K562 (cell line): ENCODE results near the gene TARS1. TPM values are rescaled to one million over a fixed set of nuclear protein-coding genes. Genes with fewer than 3 reads are reported as not detected.

Experiments used
- BDP1 ChIP-seq: IDR thresholded peaks from 3 replicates; pipeline ENCODE4 v1.6.1; 2011; ENCODE audit not compliant: insufficient read length, insufficient read depth
- BHLHE40 ChIP-seq: IDR thresholded peaks from 2 replicates; pipeline ENCODE4 v1.6.1; 2011; ENCODE audit warnings: low read length, improper control_type of control experiment
- CBX5 ChIP-seq: IDR thresholded peaks from 2 replicates; pipeline ENCODE4 v1.6.1; 2014; ENCODE audit warnings: low read depth, borderline replicate concordance
- CGGBP1 ChIP-seq: fragments of 250-450 bp; sonication (Bioruptor Pico); IDR thresholded peaks from 2 replicates; pipeline ENCODE4 v1.9.0; 2021; ENCODE audit warnings: mild to moderate bottlenecking
- ETV5 ChIP-seq: sonication (generic); formaldehyde crosslinking; IDR thresholded peaks from 2 replicates; pipeline ENCODE4 v1.4.0; 2020; ENCODE audit warnings: low read depth, mild to moderate bottlenecking, missing genetic modification reagents
- FUS ChIP-seq: fragments of 200-400 bp; formaldehyde crosslinking; optimal IDR thresholded peaks from 2 replicates; pipeline ENCODE3; 2017; ENCODE audit warnings: low read depth, low read length
- HDAC6 ChIP-seq: IDR thresholded peaks from 2 replicates; pipeline ENCODE4 v1.6.1; 2012; ENCODE audit warnings: low read depth, mild to moderate bottlenecking, control low read depth, inconsistent platforms, low read length, moderate library complexity
- IRF9 ChIP-seq: fragments of 450-650 bp; IDR thresholded peaks from 2 replicates; pipeline ENCODE4 v1.6.1; 2016; ENCODE audit warnings: missing biosample characterization, missing genetic modification characterization
- MECOM ChIP-seq: fragments of 250-450 bp; sonication (Bioruptor Pico); IDR thresholded peaks from 2 replicates; pipeline ENCODE4 v1.8.0; 2022; ENCODE audit warnings: inconsistent platforms
- MLLT1 ChIP-seq, 2 experiments: fragments of 450-650 bp; IDR thresholded peaks; 2 replicates each; pipeline ENCODE4 v1.6.1; 2016
- MLX ChIP-seq, 2 experiments: fragments of 450-650 bp in 1 of 2; sonication (generic) in 1 of 2; formaldehyde crosslinking; conservative IDR thresholded peaks; 2 replicates each; pipeline versions ENCODE4 v1.4.0 to v1.8.1; 2020 to 2022; ENCODE audit warnings: mild to moderate bottlenecking in 1 of 2, missing genetic modification reagents in 1 of 2
- NELFE ChIP-seq: IDR thresholded peaks from 2 replicates; pipeline ENCODE4 v1.6.1; 2011; ENCODE audit warnings: mild to moderate bottlenecking; ENCODE audit not compliant: insufficient read depth, insufficient read length
- NFIX ChIP-seq: fragments of 250-450 bp; sonication (Bioruptor Pico); IDR thresholded peaks from 2 replicates; pipeline ENCODE4 v1.4.0; 2020; ENCODE audit warnings: low read depth, mild to moderate bottlenecking, moderate library complexity
- PKNOX1 ChIP-seq: fragments of 450-650 bp; IDR thresholded peaks from 2 replicates; pipeline ENCODE4 v1.6.1; 2016
- PML ChIP-seq: IDR thresholded peaks from 2 replicates; pipeline ENCODE4 v1.6.1; 2012; ENCODE audit warnings: low read length, inconsistent platforms
- RB1 ChIP-seq: fragments of 450-650 bp; IDR thresholded peaks from 2 replicates; pipeline ENCODE4 v1.6.1; 2017; ENCODE audit warnings: low read depth, mild to moderate bottlenecking
- SMARCB1 ChIP-seq: IDR thresholded peaks from 2 replicates; pipeline ENCODE4 v1.6.1; 2011; ENCODE audit warnings: improper control_type of control experiment, low read depth; ENCODE audit not compliant: insufficient read length
- SMARCC2 ChIP-seq: fragments of 450-650 bp; IDR thresholded peaks from 2 replicates; pipeline ENCODE4 v1.6.1; 2017; ENCODE audit warnings: antibody characterized with exemption, moderate library complexity, mild to moderate bottlenecking, low read depth
- STAG1 ChIP-seq: sonication (generic); formaldehyde crosslinking; IDR thresholded peaks from 2 replicates; pipeline ENCODE4 v1.5.0; 2020; ENCODE audit warnings: missing genetic modification reagents, borderline replicate concordance
- TAF9B ChIP-seq: fragments of 450-650 bp; IDR thresholded peaks from 2 replicates; pipeline ENCODE4 v1.6.1; 2018; ENCODE audit warnings: mild to moderate bottlenecking; ENCODE audit not compliant: partially characterized antibody
- ZFP91 ChIP-seq: sonication (generic); formaldehyde crosslinking; IDR thresholded peaks from 2 replicates; pipeline ENCODE4 v1.8.0; 2022; ENCODE audit warnings: mild to moderate bottlenecking, missing genetic modification reagents
- ZNF76 ChIP-seq: fragments of 250-450 bp; sonication (Bioruptor Pico); IDR thresholded peaks from 2 replicates; pipeline ENCODE4 v1.4.0; 2020; ENCODE audit warnings: mild to moderate bottlenecking, moderate library complexity, borderline replicate concordance
- ZNF830 ChIP-seq: fragments of 250-450 bp; sonication (Bioruptor Pico); IDR thresholded peaks from 2 replicates; pipeline ENCODE4 v1.5.0; 2021; ENCODE audit warnings: mild to moderate bottlenecking
- polyA plus RNA-seq, 8 experiments: library from polyadenylated mRNA; depleted of rRNA in 4 of 8; stranded (reverse) in 5 of 8; unstranded in 3 of 8; fragments of >200 nt; fragmentation: Nextera tagmentation in 2 of 8; fragmentation: Illumina TruSeq in 1 of 8; extraction: Ambion mirVana in 2 of 8; extraction: Trizol in 1 of 8; gene quantifications; 2 replicates each; pipeline versions ENCODE4 v1.2.1 to v1.2.3, GENCODE V29; 2011 to 2014; ENCODE audit warnings: inconsistent platforms in 1 of 8, missing spikeins in 1 of 8
- total RNA-seq, 7 experiments: library from RNA; depleted of rRNA in 6 of 7; stranded (reverse); fragments of >200 nt in 6 of 7; fragmentation: Illumina TruSeq in 2 of 7; extraction: Trizol in 2 of 7; gene quantifications; 2 replicates each; pipeline versions ENCODE4 v1.2.1 to v1.2.3, GENCODE V29; 2011 to 2021; ENCODE audit warnings: low replicate concordance in 1 of 7

The TARS1 gene
- total and polyA plus RNA-seq, 9 of the 15 experiments (the other 6 are each of a cell fraction or from before 2014, with no cell fraction given), result 263 to 518 (median 439) TPM

GRCh38 chr5:33440482-33441240, at the start of gene TARS1 (continued):
- TF ChIP-seq PKNOX1, result peak; percentile 84
- no peak for TF ChIP-seq NFIX (CRISPR knock-in tag)
- TF ChIP-seq MLX (CRISPR knock-in tag; conservative IDR thresholded peaks at IDR 0.05), result 0 out of 4 replicates have a peak, but pooled peaks of 1 of the 2 experiments have one; percentile 25
- no peak for TF ChIP-seq CBX5
- TF ChIP-seq ZNF76, result 0 out of 2 replicates have a peak, but pooled peaks have one; percentile 26
- no peak for TF ChIP-seq HDAC6
- TF ChIP-seq ZFP91 (CRISPR knock-in tag), result no peak
- TF ChIP-seq NELFE, result no peak
- peak; percentile 74; the same call in 1 of the 2 replicates for TF ChIP-seq RB1
- TF ChIP-seq MECOM, result 0 out of 2 replicates have a peak, but pooled peaks have one; percentile 8
- TF ChIP-seq PML, result peak; percentile 43; the same call in 1 of the 2 replicates
- TF ChIP-seq SMARCC2, result no peak
- TF ChIP-seq SMARCB1, result no peak
- no peak for TF ChIP-seq STAG1 (CRISPR knock-in tag)
- peak; percentile 89 for TF ChIP-seq TAF9B
- 0 out of 2 replicates have a peak, but pooled peaks have one; percentile 38 for TF ChIP-seq BHLHE40
- peak; percentile 70 for TF ChIP-seq ETV5
- TF ChIP-seq ZNF830 (CRISPR knock-in tag), result no peak
- TF ChIP-seq FUS, result no peak
- peak; percentile 93 for TF ChIP-seq IRF9 (tag)
- no peak for TF ChIP-seq CGGBP1
- peak; percentile 88 for TF ChIP-seq MLLT1 (IDR thresholded peaks at IDR 0.05)
- TF ChIP-seq BDP1, result no peak
